Ishikawa (cell line): Measurements from ENCODE around the gene RAMP1.

ENCODE experiments used
- CEBPB ChIP-seq: IDR thresholded peaks from 2 replicates; pipeline ENCODE4 v1.6.1; 2012
- CREB1 ChIP-seq: IDR thresholded peaks from 2 replicates; pipeline ENCODE4 v1.6.1; 2012; ENCODE audit warnings: low read depth
- EGR1 ChIP-seq: IDR thresholded peaks from 2 replicates; pipeline ENCODE4 v1.6.1; 2012
- EP300 ChIP-seq: IDR thresholded peaks from 2 replicates; pipeline ENCODE4 v1.6.1; 2012; ENCODE audit warnings: borderline replicate concordance
- FOXM1 ChIP-seq: IDR thresholded peaks from 2 replicates; pipeline ENCODE4 v1.6.1; 2012; ENCODE audit warnings: low read depth, borderline replicate concordance
- MAX ChIP-seq: IDR thresholded peaks from 2 replicates; pipeline ENCODE4 v1.6.1; 2012
- NFIC ChIP-seq: IDR thresholded peaks from 2 replicates; pipeline ENCODE4 v1.6.1; 2012
- RAD21 ChIP-seq: IDR thresholded peaks from 2 replicates; pipeline ENCODE4 v1.6.1; 2012; ENCODE audit warnings: low read depth
- REST ChIP-seq: IDR thresholded peaks from 2 replicates; pipeline ENCODE4 v1.6.1; 2012; ENCODE audit warnings: low read depth, mild to moderate bottlenecking
- TAF1 ChIP-seq: IDR thresholded peaks from 2 replicates; pipeline ENCODE4 v1.6.1; 2012; ENCODE audit warnings: low read depth, mild to moderate bottlenecking
- TCF12 ChIP-seq: IDR thresholded peaks from 2 replicates; pipeline ENCODE4 v1.6.1; 2012; ENCODE audit warnings: low read depth
- USF1 ChIP-seq: IDR thresholded peaks from 2 replicates; pipeline ENCODE4 v1.6.1; 2012
- YY1 ChIP-seq: IDR thresholded peaks from 2 replicates; pipeline ENCODE4 v1.6.1; 2012; ENCODE audit warnings: low read depth
- ZBTB7A ChIP-seq: IDR thresholded peaks from 2 replicates; pipeline ENCODE4 v1.6.1; 2012; ENCODE audit warnings: low read depth

GRCh38 chr2:237827421-237827987, 31.9 kb upstream of the RAMP1 start:
- TF ChIP-seq TCF12 = no peak
- no peak for TF ChIP-seq RAD21
- TF ChIP-seq TAF1 = no peak
- TF ChIP-seq CEBPB = no peak
- no peak for TF ChIP-seq EP300
- TF ChIP-seq EGR1 = no peak
- TF ChIP-seq REST = no peak
- TF ChIP-seq USF1 = no peak
- no peak for TF ChIP-seq NFIC
- TF ChIP-seq MAX = no peak
- no peak for TF ChIP-seq CREB1
- TF ChIP-seq FOXM1 = no peak
- TF ChIP-seq ZBTB7A = no peak
- no peak for TF ChIP-seq YY1
